HG03095 (cell line): ENCODE results near the gene NEGR1.

Source experiments
- ATAC-seq: cut with Tn5 transposase; IDR thresholded peaks from one replicate; pipeline ENCODE4 v1.9.1; 2021; ENCODE audit warnings: moderate library complexity; ENCODE audit not compliant: unreplicated experiment

NEGR1 gene

DNA sequence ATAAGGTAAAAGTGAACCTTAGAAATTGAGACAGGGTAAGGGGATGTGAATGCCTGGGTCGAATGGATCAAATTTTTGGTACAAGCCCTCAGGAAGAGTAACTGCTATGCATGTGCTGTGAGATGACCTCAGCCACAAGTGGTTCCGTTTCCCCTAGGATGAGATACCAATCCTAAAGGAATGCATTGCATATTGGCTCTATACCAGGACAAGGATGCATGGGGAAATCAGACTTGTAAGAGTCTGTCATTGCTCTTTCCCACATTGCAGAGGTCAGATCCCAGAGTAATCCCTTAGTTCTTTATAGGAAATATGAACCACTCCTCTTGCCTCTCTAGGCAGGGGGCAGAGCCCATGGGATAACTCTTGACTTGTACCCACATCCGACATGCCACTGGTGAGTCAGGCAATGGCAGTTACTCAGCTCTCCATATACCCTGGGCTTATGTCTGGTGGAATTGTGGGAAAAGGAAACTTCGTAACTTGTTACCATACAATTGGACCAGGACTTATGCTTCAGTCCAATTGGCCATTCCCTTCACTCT is 773.2 kb downstream of the NEGR1 start:
- no peak for ATAC-seq

DNA sequence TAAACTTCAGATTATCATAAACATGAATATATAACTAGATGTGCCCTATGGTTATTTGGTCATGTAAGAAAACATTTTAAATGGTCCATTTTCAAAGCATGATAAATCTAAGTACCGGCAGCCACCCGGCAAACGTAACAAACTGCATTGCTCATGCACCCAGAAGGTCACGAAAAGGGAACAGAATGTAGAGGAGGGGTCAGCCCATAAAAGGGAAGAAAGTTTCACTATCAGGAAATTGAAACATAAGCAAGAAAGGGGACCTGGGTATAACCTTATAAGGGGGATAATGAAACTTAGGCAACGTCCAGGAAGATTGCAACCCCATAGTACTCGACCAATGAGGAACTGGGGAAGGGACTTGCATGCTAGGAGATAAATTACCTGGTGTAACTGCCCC is 780.3 kb downstream of the NEGR1 start:
- ATAC-seq, result no peak

GRCh38 chr1:71498542-71498941 is 783.8 kb downstream of the NEGR1 start:
- no peak for ATAC-seq

DNA sequence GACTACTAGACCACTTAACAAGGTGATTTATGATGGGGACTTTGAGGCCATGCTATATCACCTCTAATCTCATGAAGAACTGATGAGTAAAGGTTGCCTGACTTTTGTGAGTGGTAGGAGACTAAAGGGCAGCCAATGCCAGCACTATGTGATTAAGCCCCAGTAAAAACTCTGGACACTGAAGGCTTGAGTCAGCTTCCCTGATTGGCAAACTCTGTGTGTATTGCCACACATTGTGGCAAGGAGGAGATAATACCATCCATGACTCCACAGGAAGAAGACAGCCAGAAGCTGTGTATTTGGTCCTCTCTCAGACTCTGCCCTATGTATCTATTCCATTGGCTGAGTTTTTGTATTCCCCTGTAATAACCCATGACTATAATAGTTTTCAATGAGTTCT is 788.2 kb downstream of the NEGR1 start:
- no peak for ATAC-seq

DNA sequence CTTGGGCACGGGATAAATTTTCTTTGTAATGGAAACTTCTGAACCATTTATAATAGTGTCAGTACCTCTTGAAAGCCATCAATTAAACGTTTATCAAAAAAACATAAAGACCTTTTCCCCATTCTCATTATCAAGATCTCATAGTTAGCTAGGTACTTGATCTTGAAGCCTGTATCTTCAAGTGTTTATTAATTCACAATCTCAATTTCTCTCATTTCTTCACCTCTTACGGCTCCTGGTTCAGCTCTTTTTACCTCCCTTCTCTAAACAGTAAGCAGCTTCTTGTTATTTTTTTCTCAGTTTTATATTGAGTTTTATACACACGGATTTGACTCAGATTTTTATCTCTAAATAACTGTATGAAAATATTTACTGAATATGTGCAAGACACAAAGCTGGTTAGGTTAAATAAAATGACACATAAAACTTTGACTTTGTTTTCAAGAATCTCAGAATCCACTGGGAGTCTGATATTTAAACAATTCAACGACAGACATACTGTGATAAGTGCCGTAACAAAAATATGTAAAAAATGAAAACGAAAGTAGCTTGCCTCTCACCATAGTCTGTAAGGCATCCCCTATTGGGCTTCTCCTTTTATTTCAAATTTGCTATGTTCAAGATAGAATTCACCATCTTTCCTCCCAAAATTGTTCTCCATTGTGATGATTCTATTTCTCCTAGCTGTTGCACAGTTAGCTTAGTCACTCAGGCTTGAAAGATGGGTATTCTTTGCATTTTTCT is 789.9 kb downstream of the NEGR1 start:
- no peak for ATAC-seq

DNA sequence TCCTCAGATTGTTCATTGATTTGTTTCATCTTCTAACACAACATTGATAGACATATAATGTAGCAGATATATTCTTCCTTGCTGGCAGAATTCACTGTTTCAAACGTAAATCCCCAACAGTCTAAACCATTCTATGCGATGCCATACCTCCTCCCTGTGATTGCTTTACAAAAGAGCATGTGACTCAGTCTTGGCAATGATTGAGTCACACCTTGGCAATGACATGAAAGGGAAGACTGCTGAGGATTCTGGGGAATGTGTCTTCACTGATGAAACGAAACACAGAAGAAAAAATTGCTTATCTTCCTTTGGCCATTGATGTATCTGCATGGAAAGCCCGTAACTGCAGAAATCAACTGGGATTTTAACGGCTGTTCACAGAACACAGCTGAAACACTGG is 791.9 kb downstream of the NEGR1 start:
- ATAC-seq, result no peak

DNA sequence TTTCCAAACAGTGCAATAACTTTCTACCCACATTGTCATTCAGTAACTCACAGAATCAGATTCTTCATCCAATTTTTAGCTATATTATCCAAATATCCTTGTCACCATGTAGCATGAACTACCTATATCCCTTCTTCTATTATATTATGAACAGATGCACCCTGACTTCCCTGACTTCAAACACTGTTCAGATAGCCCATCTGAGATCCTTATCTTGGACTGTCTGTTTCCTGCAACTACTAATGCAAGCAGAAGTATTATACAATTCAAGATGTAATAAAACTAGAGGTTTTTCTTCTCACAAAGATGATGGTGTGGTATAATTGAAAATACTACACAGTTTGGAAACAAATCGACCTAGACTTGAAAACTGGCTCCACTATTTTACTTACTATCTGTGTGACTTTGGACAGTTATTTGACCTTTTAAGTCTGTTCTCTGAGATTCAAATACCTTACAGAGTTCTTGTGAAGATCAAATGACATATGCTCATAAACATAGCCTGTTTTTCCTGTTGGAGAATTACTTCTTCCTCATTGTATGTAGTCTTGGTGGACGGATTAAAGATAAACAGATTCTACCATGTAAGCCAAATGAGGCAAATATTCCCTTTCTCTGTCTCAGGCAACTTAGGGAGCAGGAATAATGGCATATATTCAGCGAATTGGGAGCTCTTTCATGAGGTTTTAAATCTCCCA is 793.6 kb downstream of the NEGR1 start:
- ATAC-seq, result no peak

DNA sequence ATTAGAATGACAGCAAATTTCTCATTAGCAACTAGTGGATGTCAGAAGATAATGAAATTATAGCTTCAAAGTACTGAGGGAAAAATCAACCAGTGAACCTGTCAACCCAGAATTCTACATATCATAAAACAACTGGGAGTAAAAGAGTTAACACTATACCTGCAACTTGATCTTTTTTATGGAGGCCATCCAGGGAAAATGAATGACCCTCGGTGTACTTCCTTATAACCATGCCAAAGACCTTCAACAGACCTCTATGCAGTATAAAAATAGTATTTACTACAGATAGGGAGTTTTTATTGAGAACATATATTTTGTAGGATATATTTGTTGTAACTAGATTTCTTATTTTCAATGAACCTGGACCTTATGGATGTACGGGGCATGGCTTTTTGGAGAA is 809.0 kb downstream of the NEGR1 start:
- no peak for ATAC-seq

- no peak for ATAC-seq
These were observed 817.2 kb downstream of the NEGR1 start for GRCh38 chr1:71465093-71465492.

GRCh38 chr1:71464016-71464415 is 818.3 kb downstream of the NEGR1 start:
- no peak for ATAC-seq

DNA sequence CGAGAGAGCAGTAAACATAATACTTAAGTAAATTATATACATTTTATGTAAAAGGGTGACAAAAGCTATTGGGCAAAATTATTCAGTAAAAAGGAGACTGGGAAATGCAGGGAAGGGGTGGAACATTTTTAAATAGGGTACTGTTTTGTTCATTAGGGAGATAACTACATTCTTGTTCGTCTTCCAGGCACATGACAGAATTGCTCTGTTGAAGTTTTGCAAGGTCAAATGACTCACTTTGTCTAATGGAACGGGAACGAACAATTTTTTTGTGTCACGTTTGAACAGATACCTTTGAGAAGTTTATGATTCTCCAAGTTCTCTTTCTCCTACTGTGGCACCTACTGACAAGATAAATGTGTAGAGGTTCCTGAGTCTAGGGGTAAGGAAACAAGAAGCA is 819.2 kb downstream of the NEGR1 start:
- ATAC-seq, result no peak

GRCh38 chr1:71462247-71462646 is 820.1 kb downstream of the NEGR1 start:
- no peak for ATAC-seq

DNA sequence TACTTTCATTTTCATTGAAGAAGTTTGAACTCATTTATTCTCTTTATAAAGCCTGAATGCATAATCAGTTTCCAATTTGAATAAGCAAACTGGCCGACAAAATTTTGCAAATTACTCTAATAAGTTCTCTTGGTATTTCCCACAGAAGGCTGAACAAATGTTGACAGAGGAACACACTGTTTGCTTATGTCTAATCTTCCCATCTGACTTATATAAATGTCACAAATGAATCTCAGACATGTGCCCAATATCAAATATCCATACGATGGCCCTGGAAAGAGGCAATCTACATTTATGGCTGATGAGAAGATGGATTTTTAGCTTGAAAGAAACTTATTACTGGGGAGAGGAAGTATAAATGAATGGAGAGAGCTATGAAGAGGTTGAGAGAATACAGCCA is 820.9 kb downstream of the NEGR1 start:
- ATAC-seq, result no peak

GRCh38 chr1:71448444-71448843 is 833.9 kb downstream of the NEGR1 start:
- ATAC-seq, result no peak

GRCh38 chr1:71438626-71439025 is 843.7 kb downstream of the NEGR1 start:
- no peak for ATAC-seq

DNA sequence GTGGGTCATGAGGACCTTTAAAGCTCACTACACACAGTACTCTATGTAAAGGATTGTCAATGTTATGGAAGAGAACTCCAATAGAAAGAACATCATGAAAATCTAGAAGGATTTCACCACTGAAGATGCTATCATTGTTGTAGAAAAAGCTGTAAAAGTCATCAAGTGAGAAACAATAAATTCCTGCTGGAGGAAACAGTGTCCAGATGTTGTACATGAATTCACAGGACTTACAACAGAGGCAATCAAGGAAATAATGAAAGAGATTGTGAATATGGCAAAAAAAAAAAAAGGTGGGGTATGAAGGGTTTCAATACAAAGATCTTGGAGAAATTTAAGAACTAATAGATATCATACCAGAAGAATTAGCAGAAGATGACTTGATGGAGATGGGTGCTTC is 846.4 kb downstream of the NEGR1 start:
- no peak for ATAC-seq

DNA sequence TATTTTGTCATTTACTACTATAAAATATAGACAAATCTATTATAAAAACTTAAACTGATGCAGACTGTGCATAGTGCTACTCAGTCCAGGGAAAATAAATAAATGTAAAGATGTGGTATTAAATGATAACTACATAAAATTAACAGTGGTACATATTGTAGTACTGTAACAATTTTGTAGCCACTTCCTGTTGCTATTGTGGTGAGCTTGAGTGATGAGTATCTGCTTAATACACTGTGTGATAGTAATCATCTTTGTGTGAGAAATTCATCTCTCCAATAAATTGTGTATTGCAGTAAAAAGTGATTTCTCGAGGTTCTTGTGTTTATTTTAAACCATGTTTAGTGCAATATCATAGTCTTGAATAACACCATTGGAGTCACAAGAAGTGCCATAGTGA is 848.1 kb downstream of the NEGR1 start:
- no peak for ATAC-seq

DNA sequence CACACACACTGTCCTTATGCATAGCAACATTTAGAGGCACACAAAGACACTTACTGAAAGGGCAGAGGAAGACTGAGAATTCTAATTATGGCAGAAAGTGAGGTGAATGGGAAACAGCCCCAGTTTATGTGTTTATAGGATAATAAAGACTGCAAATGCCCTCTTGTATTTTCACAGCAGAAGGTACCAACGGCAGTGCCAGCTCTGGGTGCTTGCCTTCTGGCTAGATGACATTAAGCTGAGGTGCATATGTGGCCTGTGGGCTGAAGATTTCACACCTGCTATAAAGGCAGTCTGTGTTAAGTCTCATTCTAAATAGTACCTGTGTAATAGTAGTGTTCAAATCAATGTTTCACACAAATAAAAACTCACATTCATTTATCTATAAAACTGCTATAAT is 854.3 kb downstream of the NEGR1 start:
- ATAC-seq, result no peak

GRCh38 chr1:71427066-71427465 is 855.3 kb downstream of the NEGR1 start:
- no peak for ATAC-seq

- ATAC-seq, result no peak
These were observed 857.8 kb downstream of the NEGR1 start for GRCh38 chr1:71424536-71424935.

DNA sequence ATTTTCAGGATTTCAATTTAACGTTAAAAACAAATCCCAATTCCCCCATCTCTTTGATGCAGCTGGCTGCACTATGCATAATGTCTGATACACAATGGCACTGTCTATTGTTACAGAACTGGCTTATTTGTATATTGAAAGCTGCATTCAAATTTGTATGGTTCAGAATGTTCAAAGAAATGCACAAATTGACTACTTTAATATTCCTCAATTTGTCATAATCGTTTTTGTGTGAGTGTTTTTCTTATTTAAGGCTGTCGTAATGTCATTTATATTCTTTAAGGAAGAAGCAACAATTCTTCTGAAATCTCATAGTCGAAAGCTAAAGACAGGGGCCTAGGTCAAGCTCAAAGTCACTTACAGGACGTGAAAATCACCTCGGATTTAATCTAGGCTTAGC is 860.1 kb downstream of the NEGR1 start:
- ATAC-seq, result no peak

- ATAC-seq, result no peak
These were observed 864.9 kb downstream of the NEGR1 start for GRCh38 chr1:71417421-71417820.
